ENCODE results near the gene CCDC157.

CCDC157 gene

GRCh38 chr22:30344447-30345200 is 12.2 kb upstream of the CCDC157 start:
- ATAC-seq, result no peak
- TF ChIP-seq, protein P1, sequence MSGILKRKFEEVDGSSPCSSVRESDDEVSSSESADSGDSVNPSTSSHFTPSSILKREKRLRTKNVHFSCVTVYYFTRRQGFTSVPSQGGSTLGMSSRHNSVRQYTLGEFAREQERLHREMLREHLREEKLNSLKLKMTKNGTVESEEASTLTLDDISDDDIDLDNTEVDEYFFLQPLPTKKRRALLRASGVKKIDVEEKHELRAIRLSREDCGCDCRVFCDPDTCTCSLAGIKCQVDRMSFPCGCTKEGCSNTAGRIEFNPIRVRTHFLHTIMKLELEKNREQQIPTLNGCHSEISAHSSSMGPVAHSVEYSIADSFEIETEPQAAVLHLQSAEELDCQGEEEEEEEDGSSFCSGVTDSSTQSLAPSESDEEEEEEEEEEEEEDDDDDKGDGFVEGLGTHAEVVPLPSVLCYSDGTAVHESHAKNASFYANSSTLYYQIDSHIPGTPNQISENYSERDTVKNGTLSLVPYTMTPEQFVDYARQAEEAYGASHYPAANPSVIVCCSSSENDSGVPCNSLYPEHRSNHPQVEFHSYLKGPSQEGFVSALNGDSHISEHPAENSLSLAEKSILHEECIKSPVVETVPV (CRISPR knock-in tag; IDR thresholded peaks at IDR 0.05), result no peak
- TF ChIP-seq TOX (CRISPR knock-in tag; IDR thresholded peaks at IDR 0.05; ENCODE audit: borderline replicate concordance), result no peak
- no peak for TF ChIP-seq ESRRG (CRISPR knock-in tag; IDR thresholded peaks at IDR 0.05)
- TF ChIP-seq TCF4 (CRISPR knock-in tag; IDR thresholded peaks at IDR 0.05; ENCODE audit: borderline replicate concordance), result no peak
- no peak for TF ChIP-seq ZNF8 (CRISPR knock-in tag; IDR thresholded peaks at IDR 0.05)
- no peak for TF ChIP-seq RARB (CRISPR knock-in tag; IDR thresholded peaks at IDR 0.05)
- TF ChIP-seq, protein P2, sequence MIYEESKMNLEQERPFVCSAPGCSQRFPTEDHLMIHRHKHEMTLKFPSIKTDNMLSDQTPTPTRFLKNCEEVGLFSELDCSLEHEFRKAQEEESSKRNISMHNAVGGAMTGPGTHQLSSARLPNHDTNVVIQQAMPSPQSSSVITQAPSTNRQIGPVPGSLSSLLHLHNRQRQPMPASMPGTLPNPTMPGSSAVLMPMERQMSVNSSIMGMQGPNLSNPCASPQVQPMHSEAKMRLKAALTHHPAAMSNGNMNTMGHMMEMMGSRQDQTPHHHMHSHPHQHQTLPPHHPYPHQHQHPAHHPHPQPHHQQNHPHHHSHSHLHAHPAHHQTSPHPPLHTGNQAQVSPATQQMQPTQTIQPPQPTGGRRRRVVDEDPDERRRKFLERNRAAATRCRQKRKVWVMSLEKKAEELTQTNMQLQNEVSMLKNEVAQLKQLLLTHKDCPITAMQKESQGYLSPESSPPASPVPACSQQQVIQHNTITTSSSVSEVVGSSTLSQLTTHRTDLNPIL (CRISPR knock-in tag; IDR thresholded peaks at IDR 0.05; ENCODE audit: low read depth), result no peak
- no peak for TF ChIP-seq ZNF565 (CRISPR knock-in tag; conservative IDR thresholded peaks at IDR 0.05; ENCODE audit: low read depth)
- TF ChIP-seq, protein P3, sequence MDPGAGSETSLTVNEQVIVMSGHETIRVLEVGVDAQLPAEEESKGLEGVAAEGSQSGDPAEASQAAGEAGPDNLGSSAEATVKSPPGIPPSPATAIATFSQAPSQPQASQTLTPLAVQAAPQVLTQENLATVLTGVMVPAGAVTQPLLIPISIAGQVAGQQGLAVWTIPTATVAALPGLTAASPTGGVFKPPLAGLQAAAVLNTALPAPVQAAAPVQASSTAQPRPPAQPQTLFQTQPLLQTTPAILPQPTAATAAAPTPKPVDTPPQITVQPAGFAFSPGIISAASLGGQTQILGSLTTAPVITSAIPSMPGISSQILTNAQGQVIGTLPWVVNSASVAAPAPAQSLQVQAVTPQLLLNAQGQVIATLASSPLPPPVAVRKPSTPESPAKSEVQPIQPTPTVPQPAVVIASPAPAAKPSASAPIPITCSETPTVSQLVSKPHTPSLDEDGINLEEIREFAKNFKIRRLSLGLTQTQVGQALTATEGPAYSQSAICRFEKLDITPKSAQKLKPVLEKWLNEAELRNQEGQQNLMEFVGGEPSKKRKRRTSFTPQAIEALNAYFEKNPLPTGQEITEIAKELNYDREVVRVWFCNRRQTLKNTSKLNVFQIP (CRISPR knock-in tag; IDR thresholded peaks at IDR 0.05; ENCODE audit: borderline replicate concordance, low read depth), result no peak
- no peak for TF ChIP-seq OSR1 (CRISPR knock-in tag; IDR thresholded peaks at IDR 0.05)
- TF ChIP-seq BACH2 (CRISPR knock-in tag; IDR thresholded peaks at IDR 0.05; ENCODE audit: borderline replicate concordance), result no peak
- TF ChIP-seq PATZ1 (CRISPR knock-in tag; IDR thresholded peaks at IDR 0.05; ENCODE audit: borderline replicate concordance), result no peak
- no peak for TF ChIP-seq ZNF70 (CRISPR knock-in tag; IDR thresholded peaks at IDR 0.05)
- TF ChIP-seq ZFP3 (CRISPR knock-in tag; IDR thresholded peaks at IDR 0.05), result no peak
- no peak for TF ChIP-seq PPARA (CRISPR knock-in tag; IDR thresholded peaks at IDR 0.05; ENCODE audit: borderline replicate concordance)
- TF ChIP-seq, protein P4, sequence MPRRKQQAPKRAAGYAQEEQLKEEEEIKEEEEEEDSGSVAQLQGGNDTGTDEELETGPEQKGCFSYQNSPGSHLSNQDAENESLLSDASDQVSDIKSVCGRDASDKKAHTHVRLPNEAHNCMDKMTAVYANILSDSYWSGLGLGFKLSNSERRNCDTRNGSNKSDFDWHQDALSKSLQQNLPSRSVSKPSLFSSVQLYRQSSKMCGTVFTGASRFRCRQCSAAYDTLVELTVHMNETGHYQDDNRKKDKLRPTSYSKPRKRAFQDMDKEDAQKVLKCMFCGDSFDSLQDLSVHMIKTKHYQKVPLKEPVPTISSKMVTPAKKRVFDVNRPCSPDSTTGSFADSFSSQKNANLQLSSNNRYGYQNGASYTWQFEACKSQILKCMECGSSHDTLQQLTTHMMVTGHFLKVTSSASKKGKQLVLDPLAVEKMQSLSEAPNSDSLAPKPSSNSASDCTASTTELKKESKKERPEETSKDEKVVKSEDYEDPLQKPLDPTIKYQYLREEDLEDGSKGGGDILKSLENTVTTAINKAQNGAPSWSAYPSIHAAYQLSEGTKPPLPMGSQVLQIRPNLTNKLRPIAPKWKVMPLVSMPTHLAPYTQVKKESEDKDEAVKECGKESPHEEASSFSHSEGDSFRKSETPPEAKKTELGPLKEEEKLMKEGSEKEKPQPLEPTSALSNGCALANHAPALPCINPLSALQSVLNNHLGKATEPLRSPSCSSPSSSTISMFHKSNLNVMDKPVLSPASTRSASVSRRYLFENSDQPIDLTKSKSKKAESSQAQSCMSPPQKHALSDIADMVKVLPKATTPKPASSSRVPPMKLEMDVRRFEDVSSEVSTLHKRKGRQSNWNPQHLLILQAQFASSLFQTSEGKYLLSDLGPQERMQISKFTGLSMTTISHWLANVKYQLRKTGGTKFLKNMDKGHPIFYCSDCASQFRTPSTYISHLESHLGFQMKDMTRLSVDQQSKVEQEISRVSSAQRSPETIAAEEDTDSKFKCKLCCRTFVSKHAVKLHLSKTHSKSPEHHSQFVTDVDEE (CRISPR knock-in tag; IDR thresholded peaks at IDR 0.05), result no peak
- no peak for TF ChIP-seq GLIS3 (CRISPR knock-in tag; IDR thresholded peaks at IDR 0.05)

DNA sequence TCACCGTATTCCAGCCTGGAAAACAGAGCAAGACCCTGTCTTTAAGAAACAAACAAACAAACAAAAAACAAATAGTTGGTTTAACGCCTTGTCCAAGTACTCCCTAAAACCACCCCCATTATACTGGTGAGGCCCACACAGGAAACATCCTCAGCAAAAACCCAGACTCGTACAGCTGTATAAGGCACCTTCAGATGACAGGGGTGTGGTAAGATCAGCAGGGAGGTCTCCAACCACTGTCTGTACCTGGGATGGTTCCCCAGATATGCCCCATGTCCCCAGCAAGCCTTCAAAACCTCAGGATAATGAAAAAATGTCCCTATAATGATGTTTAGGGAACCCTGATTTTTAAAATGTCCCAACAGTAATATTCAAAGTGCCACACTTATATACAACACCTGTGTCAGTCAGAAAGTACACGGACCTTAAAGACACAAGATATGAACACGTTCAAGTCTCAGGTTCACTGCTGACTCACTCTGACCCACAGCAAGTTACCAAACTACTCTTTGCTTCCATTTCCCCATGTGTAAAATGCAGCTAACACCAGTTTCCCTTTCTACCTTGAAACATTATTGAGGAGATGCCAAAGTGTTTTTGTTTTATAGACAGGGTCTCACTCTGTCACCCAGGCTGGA is 9.4 kb upstream of the CCDC157 start:
- no peak for TF ChIP-seq ZFP3 (CRISPR knock-in tag; IDR thresholded peaks at IDR 0.05)
- no peak for TF ChIP-seq ARNTL (CRISPR knock-in tag; IDR thresholded peaks at IDR 0.05; ENCODE audit: borderline replicate concordance, low read depth)
- no peak for TF ChIP-seq GLIS3 (CRISPR knock-in tag; IDR thresholded peaks at IDR 0.05)
- no peak for TF ChIP-seq TOX (CRISPR knock-in tag; IDR thresholded peaks at IDR 0.05; ENCODE audit: borderline replicate concordance)
- TF ChIP-seq ZNF70 (CRISPR knock-in tag; IDR thresholded peaks at IDR 0.05), result no peak
- TF ChIP-seq ZNF565 (CRISPR knock-in tag; conservative IDR thresholded peaks at IDR 0.05; ENCODE audit: low read depth), result no peak
- TF ChIP-seq ZC3H10 (CRISPR knock-in tag; IDR thresholded peaks at IDR 0.05), result no peak
- TF ChIP-seq CSDC2 (CRISPR knock-in tag; IDR thresholded peaks at IDR 0.05), result no peak
- TF ChIP-seq ISL1 (CRISPR knock-in tag; IDR thresholded peaks at IDR 0.05), result no peak
- TF ChIP-seq RARB (CRISPR knock-in tag; IDR thresholded peaks at IDR 0.05), result no peak
- TF ChIP-seq, protein P2 (CRISPR knock-in tag; IDR thresholded peaks at IDR 0.05; ENCODE audit: low read depth), result no peak
- no peak for TF ChIP-seq PATZ1 (CRISPR knock-in tag; IDR thresholded peaks at IDR 0.05; ENCODE audit: borderline replicate concordance)
- no peak for TF ChIP-seq ZFP30 (CRISPR knock-in tag; IDR thresholded peaks at IDR 0.05)
- no peak for ATAC-seq

Data from SK-N-SH treated with all-trans-retinoic acid at 6 μM for 48 hours (cell line).